NCI-H1048 (cell line): ENCODE data around the gene PTPRF.
"Not testable (repeated sequence)": the region's sequence is repeated elsewhere in the genome, so short reads cannot be mapped to it uniquely, and the experiment has no call there.

Experiments
- DNase-seq: peaks from one replicate; lab custom pipeline; 2025; lab: John Stamatoyannopoulos, UW

Gene PTPRF

GRCh38 chr1:43530483-43531106 is at the start of gene PTPRF:
Gene PTPRF (plus strand): TSS chr1:43530883. CDS start chr1:43545076, 14,193 bp downstream.
- no peak for DNase-seq

- no peak for DNase-seq
These were observed 49.2 kb upstream of the PTPRF start for GRCh38 chr1:43481491-43481890.

GRCh38 chr1:43482215-43482614 is 48.5 kb upstream of the PTPRF start:
- DNase-seq, result no peak

GRCh38 chr1:43484367-43484766 is 46.3 kb upstream of the PTPRF start:
- no peak for DNase-seq

GRCh38 chr1:43488165-43488564 is 42.5 kb upstream of the PTPRF start:
- DNase-seq, result no peak

- DNase-seq, result no peak
These were observed 39.6 kb upstream of the PTPRF start for GRCh38 chr1:43491061-43491460.

GRCh38 chr1:43492826-43493225 is 37.9 kb upstream of the PTPRF start:
- DNase-seq, result no peak

- no peak for DNase-seq
These were observed 36.8 kb upstream of the PTPRF start for GRCh38 chr1:43493661-43494450.

GRCh38 chr1:43495204-43495603 is 35.5 kb upstream of the PTPRF start:
- no peak for DNase-seq

- DNase-seq, result no peak
These were observed 30.8 kb upstream of the PTPRF start for GRCh38 chr1:43499898-43500297.

GRCh38 chr1:43501806-43502205 is 28.9 kb upstream of the PTPRF start:
- not testable (repeated sequence) for DNase-seq

GRCh38 chr1:43503534-43503933 is 27.1 kb upstream of the PTPRF start:
- no peak for DNase-seq

- DNase-seq, result no peak
These were observed 25.5 kb upstream of the PTPRF start for GRCh38 chr1:43505077-43505780.

- DNase-seq, result no peak
These were observed 24.4 kb upstream of the PTPRF start for GRCh38 chr1:43506233-43506632.

- DNase-seq, result no peak
These were observed 23.1 kb upstream of the PTPRF start for GRCh38 chr1:43507296-43508295.

GRCh38 chr1:43509007-43509739 is 21.5 kb upstream of the PTPRF start:
- no peak for DNase-seq

- DNase-seq, result no peak
These were observed 20.8 kb upstream of the PTPRF start for GRCh38 chr1:43509740-43510375.

- no peak for DNase-seq
These were observed 20.1 kb upstream of the PTPRF start for GRCh38 chr1:43510621-43511020.

GRCh38 chr1:43511394-43511793 is 19.3 kb upstream of the PTPRF start:
- no peak for DNase-seq

- DNase-seq, result no peak
These were observed 18.6 kb upstream of the PTPRF start for GRCh38 chr1:43512133-43512532.

- no peak for DNase-seq
These were observed 18.0 kb upstream of the PTPRF start for GRCh38 chr1:43512681-43513080.
